GM12873 (cell line): ENCODE data around the gene AACS.

Experiments
- TF ChIP-seq, protein P1 (sequence below): IDR thresholded peaks from 2 replicates; pipeline ENCODE4 v1.5.1; 2012; ENCODE audit warnings: low read depth, mild to moderate bottlenecking, moderate library complexity, low read length, control low read depth; ENCODE audit not compliant: insufficient read depth; ENCODE audit errors: missing control alignments

AACS gene

DNA sequence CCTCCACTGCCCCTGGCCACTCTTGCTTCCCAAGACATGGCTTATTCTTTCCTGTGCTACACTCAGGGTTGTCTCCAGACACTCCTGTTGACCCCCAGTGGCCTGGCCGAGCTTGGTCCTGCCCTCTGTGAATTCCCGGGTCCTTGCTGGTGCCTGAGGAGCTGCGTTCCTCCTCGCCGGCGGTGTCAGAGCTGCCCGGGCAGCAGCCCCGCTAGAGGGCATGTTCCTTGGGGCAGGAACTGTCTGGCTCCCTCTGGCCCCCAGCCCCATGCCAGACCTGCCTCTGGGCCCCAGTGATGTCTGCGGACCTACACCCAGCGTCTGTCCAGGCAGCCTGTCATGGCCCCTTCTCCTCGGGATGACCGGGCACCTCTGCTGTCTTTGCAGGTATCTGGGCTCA, 68.4 kb downstream of the AACS start:
- TF ChIP-seq, protein P1, sequence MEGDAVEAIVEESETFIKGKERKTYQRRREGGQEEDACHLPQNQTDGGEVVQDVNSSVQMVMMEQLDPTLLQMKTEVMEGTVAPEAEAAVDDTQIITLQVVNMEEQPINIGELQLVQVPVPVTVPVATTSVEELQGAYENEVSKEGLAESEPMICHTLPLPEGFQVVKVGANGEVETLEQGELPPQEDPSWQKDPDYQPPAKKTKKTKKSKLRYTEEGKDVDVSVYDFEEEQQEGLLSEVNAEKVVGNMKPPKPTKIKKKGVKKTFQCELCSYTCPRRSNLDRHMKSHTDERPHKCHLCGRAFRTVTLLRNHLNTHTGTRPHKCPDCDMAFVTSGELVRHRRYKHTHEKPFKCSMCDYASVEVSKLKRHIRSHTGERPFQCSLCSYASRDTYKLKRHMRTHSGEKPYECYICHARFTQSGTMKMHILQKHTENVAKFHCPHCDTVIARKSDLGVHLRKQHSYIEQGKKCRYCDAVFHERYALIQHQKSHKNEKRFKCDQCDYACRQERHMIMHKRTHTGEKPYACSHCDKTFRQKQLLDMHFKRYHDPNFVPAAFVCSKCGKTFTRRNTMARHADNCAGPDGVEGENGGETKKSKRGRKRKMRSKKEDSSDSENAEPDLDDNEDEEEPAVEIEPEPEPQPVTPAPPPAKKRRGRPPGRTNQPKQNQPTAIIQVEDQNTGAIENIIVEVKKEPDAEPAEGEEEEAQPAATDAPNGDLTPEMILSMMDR = no peak

GRCh38 chr12:125134576-125134975, 69.3 kb downstream of the AACS start:
- TF ChIP-seq, protein P1 = no peak

DNA sequence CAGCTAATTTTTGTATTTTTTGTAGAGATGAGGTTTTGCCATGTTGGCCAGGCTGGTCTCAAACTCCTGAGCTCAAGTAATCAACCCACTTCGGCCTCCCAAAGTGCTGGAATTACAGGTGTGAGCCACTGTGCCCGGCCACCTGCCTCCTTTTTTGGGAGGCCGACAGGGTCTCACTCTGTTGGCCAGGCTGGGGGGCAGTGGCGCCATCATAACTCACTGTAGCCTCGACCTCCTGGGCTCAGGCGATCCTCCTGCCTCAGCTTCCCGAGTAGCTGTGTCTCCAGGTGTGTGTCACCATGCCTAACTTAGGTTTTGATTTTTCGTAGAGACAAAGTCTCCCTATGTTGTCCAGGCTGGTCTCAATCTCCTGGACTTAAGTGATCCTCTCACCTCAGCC, 70.7 kb downstream of the AACS start:
- TF ChIP-seq, protein P1 = no peak

GRCh38 chr12:125136702-125137101, 71.5 kb downstream of the AACS start:
- TF ChIP-seq, protein P1 = no peak

- TF ChIP-seq, protein P1 = no peak
These were observed 72.6 kb downstream of the AACS start for GRCh38 chr12:125137766-125138344.

- TF ChIP-seq, protein P1 = no peak
These were observed 75.3 kb downstream of the AACS start for GRCh38 chr12:125140279-125141209.

DNA sequence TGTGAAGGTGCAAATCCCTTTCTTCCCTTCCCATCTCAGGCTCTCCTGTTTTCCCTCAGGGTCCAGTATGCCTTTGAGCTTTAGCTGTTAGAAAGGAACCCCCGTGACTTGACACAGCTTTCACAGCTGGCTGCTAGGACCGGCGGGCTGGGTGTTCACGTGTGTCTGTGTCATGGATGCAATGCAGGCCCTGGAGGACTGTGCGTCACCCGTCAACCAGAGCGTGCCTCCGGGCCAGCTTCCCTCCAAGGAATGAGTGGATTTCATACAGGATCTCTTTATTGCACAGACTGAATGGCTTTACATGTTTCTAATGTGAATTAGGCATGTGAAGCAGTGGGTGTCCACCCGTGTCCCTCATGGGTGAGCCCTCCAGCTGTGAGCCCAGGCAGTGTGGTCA, 77.4 kb downstream of the AACS start:
- TF ChIP-seq, protein P1 = no peak
